SHP77 treated with DMSO at 0.1 percent for 48 hours (cell line): ENCODE data around the gene CD163L1.
"Not testable (repeated sequence)": the region's sequence is repeated elsewhere in the genome, so short reads cannot be mapped to it uniquely, and the experiment has no call there.

ENCODE experiments used
- DNase-seq: peaks from one replicate; lab custom pipeline; 2025; lab: John Stamatoyannopoulos, UW

The CD163L1 gene

DNA sequence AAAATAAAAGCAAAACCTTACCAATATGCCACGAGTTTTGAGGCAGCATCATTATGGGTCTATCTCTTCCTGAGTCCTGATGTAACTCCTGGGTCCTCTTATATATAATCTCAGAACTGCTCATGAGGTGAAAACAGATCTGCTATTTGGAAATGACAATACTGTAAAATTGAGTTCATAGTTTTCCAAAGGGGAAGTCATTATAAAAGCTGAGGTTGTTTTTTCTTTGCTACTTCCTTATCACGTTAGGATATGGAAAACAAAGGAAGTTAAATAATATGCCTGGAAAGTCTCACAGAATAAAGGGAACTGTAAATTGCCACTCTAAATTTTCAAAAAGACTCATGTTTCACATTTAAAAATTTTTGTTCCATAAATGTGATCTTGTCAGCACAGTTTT lies at the start of gene CD163L1:
Gene CD163L1 (minus strand): TSS at position 78 of the 400 bp plus-strand sequence. CDS start 26 bp downstream, at position 52.
- no peak for DNase-seq

DNA sequence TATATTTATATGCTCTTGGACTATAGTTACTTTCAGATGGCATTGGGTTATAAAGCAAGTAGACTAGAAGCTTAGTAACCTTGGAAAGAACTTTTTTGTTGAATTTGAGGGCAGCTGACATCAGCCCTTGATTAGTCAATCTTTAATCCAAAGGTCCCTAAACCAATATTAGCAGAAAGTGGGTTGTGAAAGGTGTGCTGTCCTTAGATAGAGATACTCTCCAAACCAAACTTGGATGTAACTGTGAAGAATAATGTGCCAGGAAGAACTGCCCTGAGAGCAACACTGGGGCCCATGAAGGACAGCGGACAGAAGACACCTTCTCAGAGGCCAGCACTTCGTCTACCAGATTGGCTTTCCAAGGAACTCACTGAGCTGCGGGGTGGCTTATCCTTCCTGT lies 49.1 kb upstream of the CD163L1 start:
- DNase-seq = no peak

DNA sequence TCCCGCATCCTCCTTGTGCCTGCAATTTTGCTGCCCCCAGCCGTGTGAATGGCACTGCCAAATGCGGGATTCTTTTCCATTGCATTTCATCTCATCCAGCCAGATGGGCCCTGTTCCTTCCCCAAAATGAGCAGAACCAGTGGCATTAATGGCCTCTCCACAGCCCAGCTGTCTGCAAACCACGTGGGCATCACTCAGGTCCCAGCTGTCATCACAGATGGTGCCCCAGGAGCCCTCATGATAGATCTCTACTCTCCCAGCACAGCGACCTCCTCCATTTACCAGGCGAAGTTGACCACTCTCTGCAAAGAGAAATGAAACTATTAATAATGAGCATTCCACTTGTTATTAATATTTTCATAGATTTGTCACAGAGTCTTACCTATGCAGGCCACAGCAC lies 42.6 kb upstream of the CD163L1 start:
- no peak for DNase-seq

DNA sequence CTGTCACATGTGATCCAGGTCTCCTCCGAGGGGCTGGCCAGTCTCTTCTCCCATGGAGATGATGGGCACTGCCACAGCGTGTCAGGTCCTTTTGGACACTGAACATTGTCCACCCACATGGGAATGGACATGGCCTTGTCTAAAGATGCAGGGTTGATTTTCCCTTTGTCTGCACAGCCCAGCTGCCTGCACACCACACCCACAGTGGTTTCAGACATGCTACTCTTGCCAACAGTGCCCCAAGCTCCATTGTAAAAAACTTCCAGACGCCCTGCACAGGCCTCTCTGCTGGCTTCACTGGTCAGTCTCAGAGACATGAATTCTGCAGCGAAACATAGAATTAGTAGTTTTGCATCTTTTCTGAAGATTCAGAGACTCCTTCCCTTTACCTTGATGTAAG lies 41.1 kb upstream of the CD163L1 start:
- no peak for DNase-seq

DNA sequence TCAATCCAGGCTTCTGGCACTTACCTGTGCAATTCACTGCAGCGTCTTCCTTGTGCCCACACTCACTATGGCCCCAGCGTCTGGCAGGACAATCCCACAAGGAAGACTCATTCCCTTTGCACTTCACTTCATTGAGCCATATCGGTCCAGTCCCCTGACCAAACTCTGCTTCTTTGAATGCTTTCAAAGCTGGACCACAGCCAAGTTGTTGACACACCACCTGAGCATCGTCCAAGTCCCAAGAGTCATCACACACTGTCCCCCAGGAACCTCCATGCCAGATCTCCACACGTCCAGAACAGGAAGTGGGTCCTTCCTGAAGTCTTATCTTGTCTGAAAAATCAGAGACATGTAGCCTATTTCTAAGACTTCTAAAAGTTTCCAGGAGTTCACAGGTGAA lies 39.4 kb upstream of the CD163L1 start:
- DNase-seq = no peak

DNA sequence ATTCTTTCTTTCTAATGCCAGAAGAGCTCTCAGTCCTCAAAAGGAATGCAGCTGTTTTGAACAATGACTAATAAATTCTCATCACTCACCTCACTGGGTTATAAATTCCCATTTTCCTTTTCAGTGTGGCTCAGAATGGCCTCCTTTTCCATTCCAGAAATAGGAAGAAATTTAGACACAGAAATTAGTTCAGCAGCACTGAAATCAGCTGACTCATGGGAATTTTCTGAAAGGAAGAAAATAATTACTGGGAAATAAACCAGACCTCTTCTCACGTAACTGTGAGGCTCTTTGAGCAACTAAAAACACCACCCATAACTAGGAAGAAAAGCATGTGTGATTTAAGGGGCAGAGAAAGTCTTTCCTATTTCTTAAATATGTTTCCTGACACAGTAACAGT lies 35.8 kb upstream of the CD163L1 start:
- no peak for DNase-seq

DNA sequence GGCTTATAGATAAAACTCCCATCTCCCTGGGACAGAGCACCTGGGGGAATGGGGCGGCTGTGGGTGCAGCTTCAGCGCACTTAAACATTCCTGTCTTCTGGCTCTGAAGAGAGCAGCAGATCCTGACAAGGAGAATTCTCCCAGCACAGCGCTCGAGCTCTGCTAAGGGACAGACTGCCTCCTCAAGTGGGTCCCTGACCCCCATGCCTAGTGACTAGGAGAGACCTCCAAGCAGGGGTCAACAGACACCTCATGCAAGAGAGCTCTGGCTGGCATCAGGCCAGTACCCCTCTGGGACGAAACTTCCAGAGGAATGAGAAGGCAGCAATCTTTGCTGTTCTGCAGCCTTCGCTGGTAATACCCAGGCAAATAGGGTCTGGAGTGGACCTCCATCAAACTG lies 28.1 kb upstream of the CD163L1 start:
- DNase-seq = no peak

DNA sequence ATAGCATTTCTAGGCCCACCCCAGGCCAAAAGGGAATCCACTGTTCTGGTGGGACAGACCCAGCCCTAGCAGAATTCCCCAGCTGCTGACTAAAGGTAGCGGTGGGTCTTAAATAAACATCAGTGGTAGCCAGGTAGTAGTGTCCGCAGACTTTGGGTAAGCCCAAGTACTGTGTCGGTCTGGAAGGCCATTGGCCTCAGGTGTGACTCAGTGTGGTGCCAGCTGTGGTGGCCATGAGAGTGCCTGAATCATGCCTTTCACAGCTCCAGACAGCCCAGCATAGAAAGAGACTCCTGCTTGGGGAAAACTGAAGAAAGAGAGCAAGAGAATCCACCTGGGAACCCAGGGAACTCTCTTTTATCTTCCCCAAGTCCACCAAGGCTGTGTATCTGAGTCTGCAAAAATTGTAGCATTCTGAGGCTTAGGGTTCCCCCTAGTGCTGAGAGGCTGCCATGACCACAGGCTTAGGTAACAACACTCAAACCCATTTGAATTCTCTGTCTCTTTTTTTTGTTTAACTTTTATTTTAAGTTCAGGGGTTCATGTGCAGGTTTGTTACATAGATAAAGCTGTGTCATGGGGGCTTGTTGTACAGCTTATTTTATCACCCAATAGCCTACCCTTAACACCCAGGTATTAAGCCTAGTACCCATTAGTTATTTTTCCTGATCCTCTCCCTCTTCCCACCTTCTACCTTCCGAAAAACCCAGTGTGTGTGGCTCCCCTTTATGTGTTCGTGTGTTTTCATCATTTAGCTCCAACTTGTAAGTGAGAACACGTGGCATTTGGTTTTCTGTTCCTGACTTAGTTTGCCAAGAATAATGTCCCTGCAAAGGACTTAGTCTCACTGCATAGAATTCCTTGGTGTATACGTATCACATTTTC lies 16.7 kb upstream of the CD163L1 start:
- no peak for DNase-seq

DNA sequence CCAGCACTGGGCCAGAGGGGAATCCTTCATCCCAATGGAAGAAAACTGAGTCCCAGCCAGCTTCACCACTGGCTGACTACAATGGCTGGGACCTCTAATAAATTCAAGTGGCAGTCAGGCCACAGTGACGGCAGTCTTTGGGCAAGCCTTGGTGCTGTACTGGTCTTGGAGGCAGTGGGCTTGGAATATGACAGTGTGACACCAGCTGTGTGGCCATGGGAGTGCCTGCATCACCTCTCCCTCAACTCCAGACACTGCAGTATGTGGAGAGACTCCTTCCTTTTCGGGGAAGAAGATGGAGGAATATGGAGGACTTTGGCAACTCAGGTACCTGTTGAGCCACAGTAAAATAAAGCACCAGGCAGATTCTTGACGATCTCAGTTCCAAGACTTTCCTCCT lies 16.0 kb upstream of the CD163L1 start:
- no peak for DNase-seq

DNA sequence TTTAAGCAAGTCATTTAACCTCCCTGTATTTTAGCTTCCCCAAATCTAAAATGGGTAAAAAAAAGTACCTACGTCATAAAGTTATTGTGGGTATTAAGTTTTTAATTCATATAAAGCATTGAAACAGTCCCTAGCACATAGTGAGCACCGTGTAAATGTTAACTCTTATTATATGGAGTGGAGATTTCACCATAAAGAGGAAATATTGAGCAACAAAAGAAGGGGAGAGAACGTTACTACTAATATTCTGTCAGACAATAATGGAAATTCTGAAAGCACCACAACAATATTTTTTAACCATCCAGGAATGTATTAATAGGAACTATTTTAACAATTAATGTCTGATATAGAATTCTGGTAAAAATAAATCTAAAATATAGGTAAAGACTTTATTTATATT lies 7.8 kb upstream of the CD163L1 start:
- no peak for DNase-seq

DNA sequence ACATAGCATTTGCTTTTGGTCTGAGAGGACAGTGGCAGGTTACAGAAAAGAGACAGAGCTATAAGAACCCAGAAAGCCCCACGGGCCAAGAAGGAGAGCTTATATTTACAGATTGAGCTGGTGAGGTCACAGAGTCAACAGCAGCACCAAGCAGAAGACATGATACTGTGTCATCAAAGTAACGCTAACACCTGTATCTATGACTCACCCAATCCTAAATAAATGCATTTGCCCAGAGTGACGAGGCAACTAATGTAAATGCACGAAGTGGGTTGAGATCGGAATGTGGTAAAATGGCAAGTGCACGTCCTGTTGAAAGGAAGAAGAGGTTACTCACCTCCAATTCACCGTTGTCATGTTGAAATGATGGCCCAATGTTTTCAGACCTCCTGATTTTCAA lies 6.7 kb upstream of the CD163L1 start:
- peak; percentile 15 for DNase-seq

DNA sequence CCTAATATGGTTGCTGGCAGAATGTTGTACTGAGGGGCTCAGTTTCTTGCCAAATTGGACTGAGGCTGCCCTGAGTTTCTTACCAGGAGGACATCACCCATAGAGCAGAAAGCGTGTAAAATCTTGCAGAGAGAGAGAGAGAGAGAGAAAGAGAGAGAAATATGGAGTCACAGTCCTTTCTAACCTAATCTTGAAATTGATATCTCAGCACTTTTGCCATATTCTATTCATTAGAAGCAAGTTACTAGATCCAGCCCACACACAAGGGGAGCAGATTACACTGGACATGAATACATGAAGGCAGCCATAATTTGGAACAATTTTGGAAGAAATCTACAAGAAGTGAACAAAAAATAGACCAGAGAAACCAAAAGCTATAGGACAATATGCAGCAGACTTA lies 4.1 kb upstream of the CD163L1 start:
- DNase-seq = no peak

DNA sequence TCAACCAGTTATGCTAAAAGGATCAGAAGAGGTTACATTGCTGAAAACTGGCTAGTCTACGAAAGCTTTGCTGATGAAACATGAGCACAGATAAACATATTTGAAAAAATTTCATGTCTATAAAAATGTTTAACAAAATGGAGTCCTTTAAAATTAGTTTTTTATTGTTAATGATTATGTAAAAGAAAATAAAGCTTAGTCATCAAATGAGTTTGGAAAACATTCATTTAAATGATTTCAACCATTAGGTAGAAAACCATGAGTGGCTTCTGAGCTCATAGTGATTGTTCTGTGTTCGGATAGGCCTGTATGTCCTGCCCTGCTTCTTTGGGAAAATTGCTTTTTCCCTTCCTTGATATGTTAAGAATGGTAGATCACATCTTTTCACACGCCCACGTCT lies 584 bp upstream of the CD163L1 start:
- no peak for DNase-seq

DNA sequence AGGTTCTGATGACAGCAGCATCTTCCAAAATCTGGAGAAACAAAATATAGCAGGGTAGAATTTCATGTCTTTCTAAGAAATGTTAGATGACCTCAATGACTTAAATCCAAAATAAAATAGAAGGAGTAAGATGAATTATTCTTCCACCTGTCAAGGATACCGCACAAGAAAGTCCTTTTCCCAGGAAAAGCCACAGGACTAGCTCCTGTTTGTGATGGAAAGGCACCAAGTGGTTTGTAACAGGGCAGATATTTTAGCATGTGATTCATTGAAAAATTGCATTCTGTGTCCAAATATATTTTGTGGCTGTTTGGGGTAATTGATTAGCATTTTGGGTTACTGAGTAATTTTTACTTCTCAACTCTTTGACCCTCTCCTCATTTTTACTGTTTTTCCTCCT lies 2.7 kb downstream of the CD163L1 start:
- DNase-seq = no peak

DNA sequence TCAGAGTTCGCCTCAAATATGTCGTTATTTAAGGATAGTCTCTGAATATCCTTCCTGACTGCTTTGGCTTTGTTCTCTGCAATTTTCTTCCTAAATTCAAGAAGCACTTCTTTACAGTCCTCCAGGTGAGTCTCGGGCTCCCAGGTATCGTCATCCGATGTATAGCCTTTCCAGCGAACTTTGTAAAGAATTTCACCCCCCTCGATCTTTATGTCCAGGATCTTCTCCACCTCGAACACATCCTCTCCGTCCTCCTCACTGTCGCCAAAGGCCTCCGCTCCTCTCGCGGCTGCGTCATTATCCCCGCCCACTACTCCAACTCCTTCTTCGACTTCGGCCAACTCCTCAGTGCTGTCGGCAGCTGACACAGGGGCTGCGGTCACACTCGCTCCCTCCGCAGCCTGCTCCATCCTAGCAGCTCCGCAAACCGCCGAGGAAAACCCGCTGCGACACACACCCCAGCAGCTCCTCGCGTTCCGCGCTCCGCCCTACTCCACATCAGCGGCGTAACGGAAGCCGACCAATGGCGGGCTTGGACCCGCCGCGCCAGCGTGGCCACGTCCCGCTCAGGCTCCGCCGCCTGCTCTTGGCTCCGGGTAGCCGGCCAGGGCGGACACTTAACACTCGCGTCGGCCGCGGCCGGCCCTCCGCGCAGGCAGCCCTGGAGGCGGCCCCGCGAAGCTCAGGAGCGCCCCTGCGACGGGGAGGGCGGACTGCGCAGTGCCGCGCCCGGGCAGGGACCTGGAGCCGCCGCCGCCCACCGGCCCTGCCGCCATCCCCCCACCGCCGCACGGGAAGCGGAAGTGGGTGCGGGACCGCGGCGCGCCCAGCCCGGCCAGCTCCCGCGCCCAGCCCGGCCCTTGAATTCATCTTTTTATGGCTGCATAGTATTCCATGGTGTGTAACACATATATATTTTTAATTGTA lies 4.1 kb downstream of the CD163L1 start:
- peak; percentile 30 for DNase-seq

DNA sequence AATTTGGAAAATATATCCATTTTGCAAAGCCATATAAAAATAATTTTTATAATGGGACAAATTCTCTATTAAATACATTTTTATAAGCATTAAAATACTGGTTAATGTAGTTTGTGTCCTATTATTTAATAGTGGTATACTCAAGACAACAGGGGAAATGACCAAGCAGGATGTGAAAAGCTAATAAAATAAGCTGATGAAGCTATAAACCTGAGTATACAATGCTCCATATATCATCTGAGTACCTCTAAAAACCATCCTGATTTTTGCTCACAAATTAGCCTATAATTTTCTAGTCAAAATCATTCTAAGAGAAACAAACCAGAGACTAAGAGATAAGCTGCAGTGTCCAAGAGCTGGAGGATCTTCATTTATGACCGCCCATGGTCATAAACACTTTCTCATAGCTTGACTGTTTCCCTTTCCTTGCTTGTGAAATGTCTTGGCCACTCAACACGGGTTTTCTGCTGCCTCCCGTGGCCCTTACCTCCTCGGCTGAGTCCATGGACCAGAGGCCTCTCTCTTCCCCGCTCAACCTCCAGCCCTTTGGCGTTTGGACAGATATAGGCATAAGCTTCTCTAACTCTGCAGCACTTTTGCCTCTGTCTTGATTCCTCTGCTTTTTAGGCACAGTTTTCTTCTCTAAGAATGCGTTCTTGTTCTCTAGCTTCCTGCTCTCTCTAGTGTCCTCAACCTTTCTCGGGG lies 5.5 kb downstream of the CD163L1 start:
- DNase-seq = not testable (repeated sequence)

DNA sequence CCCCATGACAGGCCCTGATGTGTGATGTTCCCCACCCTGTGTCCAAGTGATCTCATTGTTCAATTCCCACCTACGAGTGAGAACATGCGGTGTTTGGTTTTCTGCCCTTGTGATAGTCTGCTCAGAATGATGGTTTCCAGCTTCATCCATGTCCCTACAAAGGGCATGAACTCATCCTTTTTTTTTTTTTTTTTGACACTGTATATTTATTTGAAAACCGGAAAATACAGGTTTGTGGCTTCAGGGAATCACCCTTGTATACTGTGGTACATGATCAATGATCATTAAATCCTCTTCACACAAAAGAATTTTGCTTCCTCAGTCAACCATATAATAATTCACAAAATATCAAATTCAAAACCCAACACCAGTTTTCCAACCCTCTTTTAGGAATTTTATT lies 6.5 kb downstream of the CD163L1 start:
- not testable (repeated sequence) for DNase-seq

DNA sequence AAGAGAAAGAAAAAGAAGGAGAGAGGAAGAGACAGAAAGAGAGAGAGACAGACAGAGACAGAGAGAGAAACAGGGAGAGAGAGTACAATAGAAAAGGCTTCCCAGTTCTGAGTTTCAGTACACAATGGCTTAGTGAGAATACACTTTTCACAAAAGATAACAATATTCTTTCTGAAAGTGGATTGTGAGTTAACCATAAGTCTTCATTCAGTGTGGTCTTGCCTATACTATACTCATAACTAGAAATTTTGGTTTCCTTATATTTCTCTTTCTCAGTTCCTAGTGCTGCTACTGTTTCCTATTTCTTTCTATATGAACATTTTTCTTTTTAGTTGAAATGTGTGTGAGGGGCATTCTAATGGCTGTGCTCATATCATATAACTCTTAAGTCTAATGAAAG lies 9.3 kb downstream of the CD163L1 start:
- no peak for DNase-seq

DNA sequence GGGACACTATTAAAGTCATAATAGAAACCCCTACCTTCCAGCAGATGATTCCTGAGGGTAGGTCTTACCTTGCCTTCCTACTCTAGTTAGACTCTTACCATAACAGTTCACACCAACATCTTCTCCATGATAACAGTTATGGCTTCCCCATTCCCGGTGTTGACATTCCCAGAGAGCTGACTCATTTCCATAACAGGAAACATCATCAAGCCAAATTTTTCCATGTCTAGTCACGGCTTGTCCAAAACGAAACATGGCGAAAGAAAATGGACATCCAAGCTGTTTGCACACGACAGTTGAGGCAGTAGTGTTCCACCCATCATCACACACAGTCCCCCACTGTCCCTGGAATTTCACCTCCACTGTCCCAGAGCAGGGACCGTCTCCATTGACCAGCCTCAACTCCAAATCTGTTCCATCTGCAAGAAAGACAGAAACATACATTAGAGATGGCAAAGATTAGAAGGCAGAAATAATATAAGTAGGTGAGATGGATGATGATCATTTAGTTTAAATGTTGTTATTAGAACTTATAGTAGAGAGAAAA lies 10.6 kb downstream of the CD163L1 start:
- DNase-seq = no peak

DNA sequence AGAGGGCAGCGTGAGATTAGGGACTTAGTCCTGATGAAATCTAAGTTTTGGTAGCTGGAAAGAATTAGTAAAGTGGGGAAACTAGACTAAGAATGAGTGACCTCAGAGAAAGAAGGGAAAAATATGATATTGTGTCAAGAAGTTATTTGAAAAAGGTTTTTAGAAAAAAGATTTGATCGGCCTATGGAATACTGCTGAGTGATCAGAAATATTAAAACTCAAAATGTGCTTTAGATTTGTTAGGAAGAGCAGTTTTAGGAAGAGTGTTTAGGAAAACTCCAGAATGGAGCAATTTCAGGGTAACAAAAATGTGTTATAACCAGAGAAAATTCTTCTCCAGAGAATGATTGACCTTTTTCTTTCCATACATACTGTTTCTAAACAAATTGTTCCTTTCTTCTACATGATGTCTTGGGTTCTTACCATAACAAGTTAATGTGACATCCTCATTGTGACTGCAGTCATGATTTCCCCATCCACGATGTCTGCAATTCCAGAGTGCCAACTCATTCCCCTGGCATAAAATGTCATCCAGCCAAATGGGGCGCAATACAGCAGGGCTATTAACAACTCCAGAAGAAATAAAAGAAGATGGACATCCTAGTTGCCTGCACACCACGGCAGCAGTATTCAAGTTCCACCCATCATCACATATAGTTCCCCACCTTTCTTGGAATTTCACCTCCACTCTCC lies 11.8 kb downstream of the CD163L1 start:
- DNase-seq = no peak

DNA sequence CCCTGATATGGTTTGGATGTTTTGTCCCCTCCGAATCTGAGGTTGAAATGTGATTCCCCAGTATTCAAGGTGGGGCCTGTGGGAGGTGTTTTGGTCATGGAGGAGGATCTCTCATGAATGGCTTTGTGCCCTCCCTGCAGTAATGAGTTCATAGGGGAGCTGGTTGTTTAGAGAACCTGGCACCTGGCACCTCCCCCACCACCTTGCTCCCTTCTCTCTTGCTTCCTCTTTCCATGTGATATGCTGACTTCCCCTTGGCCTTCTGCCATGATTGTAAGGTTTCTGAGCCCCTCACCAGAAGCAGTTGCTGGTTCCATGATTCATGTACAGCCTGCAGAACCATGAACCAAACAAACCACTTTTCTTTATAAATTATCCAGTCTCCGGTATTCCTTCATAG lies 32.6 kb downstream of the CD163L1 start:
- no peak for DNase-seq
